ENCODE data around the gene SOCS1.

DNA sequence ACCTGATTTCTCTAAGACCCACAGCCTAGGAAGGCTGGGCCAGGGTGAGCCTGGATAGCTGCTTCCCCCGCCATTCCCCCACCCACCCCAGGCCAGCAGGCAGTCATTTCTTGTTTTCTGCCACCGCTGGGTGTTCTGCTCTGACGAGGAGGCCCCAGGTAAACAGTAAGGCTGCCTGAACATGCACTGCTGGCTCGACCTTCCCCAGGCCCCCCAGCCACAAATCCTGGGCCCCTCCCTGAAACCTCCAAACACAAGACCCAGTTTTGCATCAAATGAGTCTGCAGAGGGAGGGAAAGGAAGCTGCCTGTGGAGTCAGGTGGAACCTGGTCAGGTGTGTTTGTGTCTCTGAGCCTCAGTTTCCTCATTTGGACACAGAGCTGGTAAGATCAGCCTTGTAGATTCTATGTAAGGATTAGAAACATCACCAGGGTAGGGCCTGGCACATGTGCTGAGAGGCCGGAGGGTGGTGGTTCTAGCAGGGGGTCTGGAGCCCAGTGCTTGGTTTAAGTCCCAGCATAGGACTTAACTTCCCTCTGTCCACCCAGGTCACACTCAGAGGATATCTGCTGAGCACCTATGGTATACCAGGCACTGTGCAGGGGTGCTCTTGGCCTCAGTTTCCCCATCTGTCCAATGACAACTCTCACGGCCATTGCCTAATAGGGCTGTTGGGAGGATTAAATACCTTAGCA, 44.0 kb upstream of the SOCS1 start:
- TF ChIP-seq, protein P1, sequence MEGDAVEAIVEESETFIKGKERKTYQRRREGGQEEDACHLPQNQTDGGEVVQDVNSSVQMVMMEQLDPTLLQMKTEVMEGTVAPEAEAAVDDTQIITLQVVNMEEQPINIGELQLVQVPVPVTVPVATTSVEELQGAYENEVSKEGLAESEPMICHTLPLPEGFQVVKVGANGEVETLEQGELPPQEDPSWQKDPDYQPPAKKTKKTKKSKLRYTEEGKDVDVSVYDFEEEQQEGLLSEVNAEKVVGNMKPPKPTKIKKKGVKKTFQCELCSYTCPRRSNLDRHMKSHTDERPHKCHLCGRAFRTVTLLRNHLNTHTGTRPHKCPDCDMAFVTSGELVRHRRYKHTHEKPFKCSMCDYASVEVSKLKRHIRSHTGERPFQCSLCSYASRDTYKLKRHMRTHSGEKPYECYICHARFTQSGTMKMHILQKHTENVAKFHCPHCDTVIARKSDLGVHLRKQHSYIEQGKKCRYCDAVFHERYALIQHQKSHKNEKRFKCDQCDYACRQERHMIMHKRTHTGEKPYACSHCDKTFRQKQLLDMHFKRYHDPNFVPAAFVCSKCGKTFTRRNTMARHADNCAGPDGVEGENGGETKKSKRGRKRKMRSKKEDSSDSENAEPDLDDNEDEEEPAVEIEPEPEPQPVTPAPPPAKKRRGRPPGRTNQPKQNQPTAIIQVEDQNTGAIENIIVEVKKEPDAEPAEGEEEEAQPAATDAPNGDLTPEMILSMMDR (IDR thresholded peaks at IDR 0.05) = no peak
- no peak for TF ChIP-seq EZH2 (IDR thresholded peaks at IDR 0.05; ENCODE audit: borderline replicate concordance, insufficient read depth, low read depth, low read length, poor library complexity, severe bottlenecking)

Data from B cell (primary cell).